GM12801 (cell line): ENCODE data around the gene DUSP16.

Source experiments
- TF ChIP-seq, protein P1 (sequence below): IDR thresholded peaks from one replicate; pipeline ENCODE4 v1.5.1; 2011; ENCODE audit warnings: control low read depth; ENCODE audit not compliant: insufficient read length; ENCODE audit errors: extremely low read depth

The DUSP16 gene

DNA sequence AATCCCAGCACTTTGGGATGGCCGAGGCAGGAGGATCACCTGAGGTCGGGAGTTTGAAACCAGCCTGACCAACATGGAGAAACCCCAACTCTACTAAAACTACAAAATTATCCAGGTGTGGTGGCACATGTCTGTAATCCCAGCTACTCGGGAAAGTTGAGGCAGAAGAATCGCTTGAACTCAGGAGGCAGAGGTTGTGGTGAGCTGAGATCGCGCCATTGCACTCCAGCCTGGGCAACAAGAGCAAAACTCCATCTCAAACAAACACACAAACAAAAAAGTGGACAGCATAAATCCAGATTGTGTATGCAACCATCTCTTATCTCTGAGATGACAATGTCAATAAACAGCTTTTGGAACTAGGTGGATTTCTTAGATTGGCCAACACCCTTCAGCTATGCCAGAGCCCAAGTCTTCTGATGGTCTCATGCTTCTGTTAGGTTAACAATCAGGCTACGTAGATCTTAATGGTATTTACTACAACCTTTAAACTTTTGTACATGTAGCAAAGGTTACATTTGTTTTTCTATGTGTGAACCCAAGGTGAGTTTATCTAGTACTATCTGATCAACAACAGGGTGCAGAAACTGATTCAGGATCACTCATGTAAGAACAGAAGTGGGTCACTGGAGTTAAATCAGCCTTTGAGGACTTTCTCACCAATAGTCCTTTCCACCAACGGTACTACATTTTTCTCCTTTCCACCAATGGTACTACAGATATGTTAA lies 73.7 kb downstream of the DUSP16 start:
- TF ChIP-seq, protein P1, sequence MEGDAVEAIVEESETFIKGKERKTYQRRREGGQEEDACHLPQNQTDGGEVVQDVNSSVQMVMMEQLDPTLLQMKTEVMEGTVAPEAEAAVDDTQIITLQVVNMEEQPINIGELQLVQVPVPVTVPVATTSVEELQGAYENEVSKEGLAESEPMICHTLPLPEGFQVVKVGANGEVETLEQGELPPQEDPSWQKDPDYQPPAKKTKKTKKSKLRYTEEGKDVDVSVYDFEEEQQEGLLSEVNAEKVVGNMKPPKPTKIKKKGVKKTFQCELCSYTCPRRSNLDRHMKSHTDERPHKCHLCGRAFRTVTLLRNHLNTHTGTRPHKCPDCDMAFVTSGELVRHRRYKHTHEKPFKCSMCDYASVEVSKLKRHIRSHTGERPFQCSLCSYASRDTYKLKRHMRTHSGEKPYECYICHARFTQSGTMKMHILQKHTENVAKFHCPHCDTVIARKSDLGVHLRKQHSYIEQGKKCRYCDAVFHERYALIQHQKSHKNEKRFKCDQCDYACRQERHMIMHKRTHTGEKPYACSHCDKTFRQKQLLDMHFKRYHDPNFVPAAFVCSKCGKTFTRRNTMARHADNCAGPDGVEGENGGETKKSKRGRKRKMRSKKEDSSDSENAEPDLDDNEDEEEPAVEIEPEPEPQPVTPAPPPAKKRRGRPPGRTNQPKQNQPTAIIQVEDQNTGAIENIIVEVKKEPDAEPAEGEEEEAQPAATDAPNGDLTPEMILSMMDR: no peak

DNA sequence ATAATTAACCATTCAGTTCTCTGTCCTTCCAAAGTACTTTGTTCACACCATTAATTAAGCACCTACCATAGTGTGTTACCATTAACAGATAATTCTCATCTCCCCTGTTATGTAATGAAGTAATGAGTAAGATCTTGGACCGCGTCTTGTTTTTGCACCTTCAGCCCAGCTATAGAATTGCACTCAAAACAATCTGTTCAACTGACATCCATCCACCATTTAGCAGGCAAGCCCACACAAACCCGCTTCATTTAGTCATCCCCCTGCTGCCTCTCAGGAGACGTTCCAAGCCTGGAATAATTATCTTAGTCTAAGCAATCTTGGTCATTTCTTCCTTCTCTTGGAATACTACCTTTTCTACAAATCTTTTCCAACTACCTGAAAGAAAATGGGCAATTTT lies 74.4 kb downstream of the DUSP16 start:
- TF ChIP-seq, protein P1: no peak

GRCh38 chr12:12487490-12487889 lies 75.2 kb downstream of the DUSP16 start:
- TF ChIP-seq, protein P1: no peak

GRCh38 chr12:12486661-12487240 lies 75.9 kb downstream of the DUSP16 start:
- TF ChIP-seq, protein P1: no peak

DNA sequence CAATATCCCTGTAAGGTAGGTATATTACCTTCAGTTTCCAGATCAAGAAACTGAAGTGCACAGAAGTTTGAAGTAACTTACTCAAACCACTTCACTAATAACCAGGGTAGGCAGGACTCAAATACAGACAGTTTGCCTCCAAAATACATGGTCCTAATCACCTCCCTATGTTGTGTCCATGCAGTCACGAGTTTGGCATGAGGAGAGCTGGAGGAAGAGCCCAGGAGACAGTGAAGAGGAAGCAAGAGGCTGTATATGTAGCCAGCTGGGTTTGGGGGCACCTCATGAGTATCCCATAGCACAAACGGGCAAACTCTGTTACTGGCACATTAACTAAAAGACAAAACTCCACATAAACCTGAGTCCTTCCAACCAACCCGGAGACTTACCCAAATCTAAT lies 79.2 kb downstream of the DUSP16 start:
- TF ChIP-seq, protein P1: no peak

DNA sequence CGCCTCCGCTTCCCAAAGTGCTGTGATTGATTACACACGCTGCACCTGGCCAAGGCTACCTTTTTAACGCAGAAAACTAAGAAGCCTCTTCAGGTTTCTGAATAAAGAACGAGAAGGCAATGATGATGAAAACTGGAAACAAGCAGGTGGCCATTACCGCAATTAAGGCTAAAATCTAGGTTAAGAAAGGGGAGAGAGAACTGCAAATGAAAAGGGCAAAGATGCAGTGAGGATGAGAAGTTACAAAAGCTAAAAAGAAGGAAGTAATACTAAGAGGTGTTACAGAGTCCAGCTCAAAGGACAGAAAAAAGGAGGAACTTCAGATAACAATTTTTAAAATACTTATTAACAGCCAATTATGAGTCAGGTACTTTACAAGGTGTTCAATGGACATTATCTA lies 79.7 kb downstream of the DUSP16 start:
- TF ChIP-seq, protein P1: no peak

DNA sequence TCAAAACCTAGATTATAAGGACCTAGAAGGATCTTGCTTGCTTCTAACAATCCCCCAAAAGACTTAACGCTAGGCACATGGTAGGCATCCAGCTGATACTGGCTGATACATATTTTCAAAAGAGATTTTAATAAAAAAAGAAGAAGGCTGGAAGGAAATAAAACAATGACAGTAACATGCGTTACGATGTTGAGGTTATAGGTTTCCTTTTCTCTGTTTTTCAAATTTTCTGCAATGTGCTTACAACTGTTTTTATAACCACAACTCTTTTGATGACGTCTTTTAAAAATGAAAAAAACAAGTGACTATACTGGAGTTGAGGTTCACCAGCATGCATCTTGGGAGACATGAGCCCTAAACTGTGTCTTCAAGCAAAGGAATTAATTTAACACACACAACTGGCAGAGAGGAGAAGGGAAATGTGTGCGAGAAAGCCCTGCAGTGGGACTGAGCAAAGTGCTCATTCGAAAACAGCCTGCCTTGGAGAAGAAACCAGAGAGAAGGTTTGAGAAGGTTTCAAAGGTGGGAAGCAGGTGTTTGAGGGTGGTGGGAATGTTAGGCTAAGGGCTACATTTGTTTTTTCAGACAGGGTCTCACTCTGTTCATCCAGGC lies 80.4 kb downstream of the DUSP16 start:
- TF ChIP-seq, protein P1: no peak
